ENCODE data around the gene MDC1.

The MDC1 gene

GRCh38 chr6:30672445-30673253 lies 44.4 kb downstream of the MDC1 start, which contains the start of gene DHX16 (continued):
- TF ChIP-seq, protein P1, sequence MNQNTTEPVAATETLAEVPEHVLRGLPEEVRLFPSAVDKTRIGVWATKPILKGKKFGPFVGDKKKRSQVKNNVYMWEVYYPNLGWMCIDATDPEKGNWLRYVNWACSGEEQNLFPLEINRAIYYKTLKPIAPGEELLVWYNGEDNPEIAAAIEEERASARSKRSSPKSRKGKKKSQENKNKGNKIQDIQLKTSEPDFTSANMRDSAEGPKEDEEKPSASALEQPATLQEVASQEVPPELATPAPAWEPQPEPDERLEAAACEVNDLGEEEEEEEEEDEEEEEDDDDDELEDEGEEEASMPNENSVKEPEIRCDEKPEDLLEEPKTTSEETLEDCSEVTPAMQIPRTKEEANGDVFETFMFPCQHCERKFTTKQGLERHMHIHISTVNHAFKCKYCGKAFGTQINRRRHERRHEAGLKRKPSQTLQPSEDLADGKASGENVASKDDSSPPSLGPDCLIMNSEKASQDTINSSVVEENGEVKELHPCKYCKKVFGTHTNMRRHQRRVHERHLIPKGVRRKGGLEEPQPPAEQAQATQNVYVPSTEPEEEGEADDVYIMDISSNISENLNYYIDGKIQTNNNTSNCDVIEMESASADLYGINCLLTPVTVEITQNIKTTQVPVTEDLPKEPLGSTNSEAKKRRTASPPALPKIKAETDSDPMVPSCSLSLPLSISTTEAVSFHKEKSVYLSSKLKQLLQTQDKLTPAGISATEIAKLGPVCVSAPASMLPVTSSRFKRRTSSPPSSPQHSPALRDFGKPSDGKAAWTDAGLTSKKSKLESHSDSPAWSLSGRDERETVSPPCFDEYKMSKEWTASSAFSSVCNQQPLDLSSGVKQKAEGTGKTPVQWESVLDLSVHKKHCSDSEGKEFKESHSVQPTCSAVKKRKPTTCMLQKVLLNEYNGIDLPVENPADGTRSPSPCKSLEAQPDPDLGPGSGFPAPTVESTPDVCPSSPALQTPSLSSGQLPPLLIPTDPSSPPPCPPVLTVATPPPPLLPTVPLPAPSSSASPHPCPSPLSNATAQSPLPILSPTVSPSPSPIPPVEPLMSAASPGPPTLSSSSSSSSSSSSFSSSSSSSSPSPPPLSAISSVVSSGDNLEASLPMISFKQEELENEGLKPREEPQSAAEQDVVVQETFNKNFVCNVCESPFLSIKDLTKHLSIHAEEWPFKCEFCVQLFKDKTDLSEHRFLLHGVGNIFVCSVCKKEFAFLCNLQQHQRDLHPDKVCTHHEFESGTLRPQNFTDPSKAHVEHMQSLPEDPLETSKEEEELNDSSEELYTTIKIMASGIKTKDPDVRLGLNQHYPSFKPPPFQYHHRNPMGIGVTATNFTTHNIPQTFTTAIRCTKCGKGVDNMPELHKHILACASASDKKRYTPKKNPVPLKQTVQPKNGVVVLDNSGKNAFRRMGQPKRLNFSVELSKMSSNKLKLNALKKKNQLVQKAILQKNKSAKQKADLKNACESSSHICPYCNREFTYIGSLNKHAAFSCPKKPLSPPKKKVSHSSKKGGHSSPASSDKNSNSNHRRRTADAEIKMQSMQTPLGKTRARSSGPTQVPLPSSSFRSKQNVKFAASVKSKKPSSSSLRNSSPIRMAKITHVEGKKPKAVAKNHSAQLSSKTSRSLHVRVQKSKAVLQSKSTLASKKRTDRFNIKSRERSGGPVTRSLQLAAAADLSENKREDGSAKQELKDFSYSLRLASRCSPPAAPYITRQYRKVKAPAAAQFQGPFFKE (tag by site-specific recombination; IDR thresholded peaks at IDR 0.05; ENCODE audit: borderline replicate concordance), result no peak
- no peak for TF ChIP-seq WT1 (tag by site-specific recombination; IDR thresholded peaks at IDR 0.05)
- TF ChIP-seq ZNF416 (tag by site-specific recombination; IDR thresholded peaks at IDR 0.05), result no peak
- TF ChIP-seq ZNF354C (tag by site-specific recombination; IDR thresholded peaks at IDR 0.05; ENCODE audit: borderline replicate concordance, low read depth), result no peak
- no peak for TF ChIP-seq ZNF140 (tag by site-specific recombination; IDR thresholded peaks at IDR 0.05)
- TF ChIP-seq, protein P2, sequence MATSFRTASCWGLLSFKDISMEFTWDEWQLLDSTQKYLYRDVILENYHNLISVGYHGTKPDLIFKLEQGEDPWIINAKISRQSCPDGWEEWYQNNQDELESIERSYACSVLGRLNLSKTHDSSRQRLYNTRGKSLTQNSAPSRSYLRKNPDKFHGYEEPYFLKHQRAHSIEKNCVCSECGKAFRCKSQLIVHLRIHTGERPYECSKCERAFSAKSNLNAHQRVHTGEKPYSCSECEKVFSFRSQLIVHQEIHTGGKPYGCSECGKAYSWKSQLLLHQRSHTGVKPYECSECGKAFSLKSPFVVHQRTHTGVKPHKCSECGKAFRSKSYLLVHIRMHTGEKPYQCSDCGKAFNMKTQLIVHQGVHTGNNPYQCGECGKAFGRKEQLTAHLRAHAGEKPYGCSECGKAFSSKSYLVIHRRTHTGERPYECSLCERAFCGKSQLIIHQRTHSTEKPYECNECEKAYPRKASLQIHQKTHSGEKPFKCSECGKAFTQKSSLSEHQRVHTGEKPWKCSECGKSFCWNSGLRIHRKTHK (tag by site-specific recombination; IDR thresholded peaks at IDR 0.05), result no peak
- TF ChIP-seq ZSCAN30 (tag by site-specific recombination; IDR thresholded peaks at IDR 0.05), result peak; percentile 73
- TF ChIP-seq IKZF3 (tag by site-specific recombination; IDR thresholded peaks at IDR 0.05), result peak; percentile 78
- TF ChIP-seq, protein P3, sequence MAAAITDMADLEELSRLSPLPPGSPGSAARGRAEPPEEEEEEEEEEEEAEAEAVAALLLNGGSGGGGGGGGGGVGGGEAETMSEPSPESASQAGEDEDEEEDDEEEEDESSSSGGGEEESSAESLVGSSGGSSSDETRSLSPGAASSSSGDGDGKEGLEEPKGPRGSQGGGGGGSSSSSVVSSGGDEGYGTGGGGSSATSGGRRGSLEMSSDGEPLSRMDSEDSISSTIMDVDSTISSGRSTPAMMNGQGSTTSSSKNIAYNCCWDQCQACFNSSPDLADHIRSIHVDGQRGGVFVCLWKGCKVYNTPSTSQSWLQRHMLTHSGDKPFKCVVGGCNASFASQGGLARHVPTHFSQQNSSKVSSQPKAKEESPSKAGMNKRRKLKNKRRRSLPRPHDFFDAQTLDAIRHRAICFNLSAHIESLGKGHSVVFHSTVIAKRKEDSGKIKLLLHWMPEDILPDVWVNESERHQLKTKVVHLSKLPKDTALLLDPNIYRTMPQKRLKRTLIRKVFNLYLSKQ (tag by site-specific recombination; IDR thresholded peaks at IDR 0.05; ENCODE audit: borderline replicate concordance), result no peak
- TF ChIP-seq ZBTB8A (tag by site-specific recombination; IDR thresholded peaks at IDR 0.05), result peak; percentile 67
- TF ChIP-seq, protein P4, sequence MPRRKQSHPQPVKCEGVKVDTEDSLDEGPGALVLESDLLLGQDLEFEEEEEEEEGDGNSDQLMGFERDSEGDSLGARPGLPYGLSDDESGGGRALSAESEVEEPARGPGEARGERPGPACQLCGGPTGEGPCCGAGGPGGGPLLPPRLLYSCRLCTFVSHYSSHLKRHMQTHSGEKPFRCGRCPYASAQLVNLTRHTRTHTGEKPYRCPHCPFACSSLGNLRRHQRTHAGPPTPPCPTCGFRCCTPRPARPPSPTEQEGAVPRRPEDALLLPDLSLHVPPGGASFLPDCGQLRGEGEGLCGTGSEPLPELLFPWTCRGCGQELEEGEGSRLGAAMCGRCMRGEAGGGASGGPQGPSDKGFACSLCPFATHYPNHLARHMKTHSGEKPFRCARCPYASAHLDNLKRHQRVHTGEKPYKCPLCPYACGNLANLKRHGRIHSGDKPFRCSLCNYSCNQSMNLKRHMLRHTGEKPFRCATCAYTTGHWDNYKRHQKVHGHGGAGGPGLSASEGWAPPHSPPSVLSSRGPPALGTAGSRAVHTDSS (tag by site-specific recombination; IDR thresholded peaks at IDR 0.05), result no peak
- 0 out of 2 replicates have a peak, but pooled peaks have one; percentile 8 for TF ChIP-seq GLI4 (tag by site-specific recombination; IDR thresholded peaks at IDR 0.05)
- no peak for TF ChIP-seq HOXD13 (CRISPR knock-in tag; IDR thresholded peaks at IDR 0.05; ENCODE audit: borderline replicate concordance)
- no peak for TF ChIP-seq ZNF777 (tag by site-specific recombination; IDR thresholded peaks at IDR 0.05; ENCODE audit: borderline replicate concordance)
- 0 out of 2 replicates have a peak, but pooled peaks have one; percentile 41 for TF ChIP-seq KLF10 (tag by site-specific recombination; IDR thresholded peaks at IDR 0.05)
- TF ChIP-seq ZNF155 (tag by site-specific recombination; IDR thresholded peaks at IDR 0.05), result no peak
- TF ChIP-seq, protein P5, sequence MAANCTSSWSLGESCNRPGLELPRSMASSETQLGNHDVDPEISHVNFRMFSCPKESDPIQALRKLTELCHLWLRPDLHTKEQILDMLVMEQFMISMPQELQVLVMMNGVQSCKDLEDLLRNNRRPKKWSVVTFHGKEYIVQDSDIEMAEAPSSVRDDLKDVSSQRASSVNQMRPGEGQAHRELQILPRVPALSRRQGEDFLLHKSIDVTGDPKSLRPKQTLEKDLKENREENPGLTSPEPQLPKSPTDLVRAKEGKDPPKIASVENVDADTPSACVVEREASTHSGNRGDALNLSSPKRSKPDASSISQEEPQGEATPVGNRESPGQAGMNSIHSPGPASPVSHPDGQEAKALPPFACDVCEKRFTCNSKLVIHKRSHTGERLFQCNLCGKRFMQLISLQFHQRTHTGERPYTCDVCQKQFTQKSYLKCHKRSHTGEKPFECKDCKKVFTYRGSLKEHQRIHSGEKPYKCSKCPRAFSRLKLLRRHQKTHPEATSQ (tag by site-specific recombination; IDR thresholded peaks at IDR 0.05), result no peak
- no peak for TF ChIP-seq SALL2 (tag by site-specific recombination; IDR thresholded peaks at IDR 0.05; ENCODE audit: borderline replicate concordance)
- TF ChIP-seq, protein P6, sequence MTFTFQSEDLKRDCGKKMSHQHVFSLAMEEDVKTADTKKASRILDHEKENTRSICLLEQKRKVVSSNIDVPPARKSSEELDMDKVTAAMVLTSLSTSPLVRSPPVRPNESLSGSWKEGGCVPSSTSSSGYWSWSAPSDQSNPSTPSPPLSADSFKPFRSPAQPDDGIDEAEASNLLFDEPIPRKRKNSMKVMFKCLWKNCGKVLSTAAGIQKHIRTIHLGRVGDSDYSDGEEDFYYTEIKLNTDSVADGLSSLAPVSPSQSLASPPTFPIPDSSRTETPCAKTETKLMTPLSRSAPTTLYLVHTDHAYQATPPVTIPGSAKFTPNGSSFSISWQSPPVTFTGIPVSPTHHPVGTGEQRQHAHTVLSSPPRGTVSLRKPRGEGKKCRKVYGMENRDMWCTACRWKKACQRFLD (tag by site-specific recombination; IDR thresholded peaks at IDR 0.05), result no peak
- peak; percentile 88 for TF ChIP-seq ZNF501 (tag by site-specific recombination; IDR thresholded peaks at IDR 0.05)
- TF ChIP-seq ZNF350 (tag by site-specific recombination; IDR thresholded peaks at IDR 0.05), result no peak
- TF ChIP-seq ZNF549 (tag by site-specific recombination; IDR thresholded peaks at IDR 0.05), result no peak
- no peak for TF ChIP-seq ZNF426 (tag by site-specific recombination; IDR thresholded peaks at IDR 0.05)
- TF ChIP-seq ZSCAN18 (tag by site-specific recombination; IDR thresholded peaks at IDR 0.05), result no peak
